Activated naive CD8-positive, alpha-beta T cell treated with anti-CD3 and anti-CD28 coated beads, Interleukin-2, amount 50 U/mL, for 16 hours (primary cell): Measurements from ENCODE around the gene AK9.
A peak's percentile ranks its signal among the peaks of the same experiment; 100 is the strongest.
"Not testable (repeated sequence)": the region's sequence is repeated elsewhere in the genome, so short reads cannot be mapped to it uniquely, and the experiment has no call there.

Source experiments
- DNase-seq: peaks from one replicate; pipeline ENCODE4 v3.0.0-alpha.2; 2020; ENCODE audit warnings: low read depth, low spot score

AK9 gene

DNA sequence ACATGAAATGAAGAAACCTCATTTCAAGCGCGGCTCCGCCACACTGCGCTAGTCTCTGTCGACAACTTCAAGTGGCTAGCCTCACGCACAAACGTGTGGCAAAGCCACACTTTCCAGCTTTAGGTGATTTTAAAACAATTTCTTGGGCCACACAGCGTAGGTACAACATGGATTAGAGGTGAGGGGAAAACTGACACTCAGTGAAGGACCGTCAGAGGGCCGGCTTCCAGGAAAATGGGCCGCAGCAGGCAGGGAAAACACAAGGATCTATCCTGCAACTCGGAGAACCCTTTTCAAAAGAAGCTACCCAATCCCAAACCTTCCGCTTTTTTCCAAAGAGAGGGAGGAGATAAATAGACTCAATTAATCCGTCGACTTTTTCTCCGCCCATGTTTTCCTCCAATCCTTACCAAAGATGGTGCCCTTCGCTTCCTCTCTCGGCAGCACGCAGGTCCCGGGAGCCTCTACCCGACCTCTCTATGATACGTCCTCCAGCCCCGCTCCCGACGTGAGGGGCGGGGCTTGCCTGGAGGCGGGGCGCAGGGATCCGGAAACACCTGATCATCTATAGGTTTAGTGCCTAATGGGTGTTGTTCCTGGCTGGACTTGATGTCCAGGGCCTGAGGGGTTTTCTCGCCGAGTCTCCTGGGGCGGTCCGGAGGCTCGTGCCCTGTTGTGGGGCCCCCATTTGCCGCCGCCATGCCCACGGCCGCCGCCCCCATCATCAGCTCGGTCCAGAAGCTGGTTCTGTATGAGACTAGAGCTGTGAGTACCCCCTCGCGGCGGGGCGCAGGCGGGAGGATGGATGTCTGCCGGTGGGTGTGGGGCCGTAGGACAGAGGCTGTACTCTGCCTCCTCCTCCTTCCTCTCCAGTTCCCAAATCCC is at the start of gene AK9, which contains the start of gene FIG4:
Gene AK9, minus strand, starts transcription at position 466 of the 885 bp plus-strand sequence. CDS start 15,457 bp downstream, outside the sequence.
Gene FIG4, plus strand, starts transcription at position 560 of the 885 bp plus-strand sequence. Its CDS starts 140 bp downstream, at position 700.
- DNase-seq = peak; percentile 83

DNA sequence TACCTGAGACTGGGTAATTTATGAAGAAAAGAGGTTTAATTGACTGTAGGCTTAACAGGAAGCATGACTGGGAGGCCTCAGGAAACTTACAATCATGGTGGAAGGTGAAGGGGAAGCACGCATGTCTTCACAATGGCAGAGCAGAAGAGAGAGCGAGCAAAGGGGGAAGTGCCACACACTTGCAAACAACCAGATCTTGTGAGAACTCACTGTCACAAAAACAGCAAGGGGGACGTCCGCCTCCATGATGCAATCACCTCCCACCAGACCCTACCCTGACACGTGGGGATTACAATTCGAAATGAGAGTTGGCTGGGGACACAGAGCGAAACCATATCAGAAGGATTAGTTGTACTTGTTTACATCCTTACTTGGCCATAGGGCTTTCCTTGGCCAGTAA is 49.8 kb upstream of the AK9 start:
- no peak for DNase-seq

DNA sequence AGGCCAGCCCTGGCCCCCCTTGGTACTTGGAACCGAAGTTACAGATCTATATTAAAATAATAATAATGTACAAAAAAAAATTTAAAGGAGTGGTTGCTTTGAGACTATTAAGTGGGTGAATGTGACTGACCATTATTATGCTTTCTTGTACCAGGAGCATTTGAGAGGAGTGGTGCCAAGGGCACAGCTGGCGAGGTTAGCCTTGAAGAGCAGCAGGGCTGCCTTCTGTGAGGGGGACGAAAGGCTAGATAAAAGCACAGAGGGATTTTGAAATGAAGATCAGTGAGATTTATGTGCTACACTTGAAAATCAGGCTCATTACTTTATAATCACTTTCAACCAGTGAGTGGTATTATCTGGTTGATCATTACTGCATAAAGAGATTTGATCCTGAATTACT is 48.7 kb upstream of the AK9 start:
- no peak for DNase-seq

GRCh38 chr6:109738667-109739066 is 47.7 kb upstream of the AK9 start:
- DNase-seq = no peak

DNA sequence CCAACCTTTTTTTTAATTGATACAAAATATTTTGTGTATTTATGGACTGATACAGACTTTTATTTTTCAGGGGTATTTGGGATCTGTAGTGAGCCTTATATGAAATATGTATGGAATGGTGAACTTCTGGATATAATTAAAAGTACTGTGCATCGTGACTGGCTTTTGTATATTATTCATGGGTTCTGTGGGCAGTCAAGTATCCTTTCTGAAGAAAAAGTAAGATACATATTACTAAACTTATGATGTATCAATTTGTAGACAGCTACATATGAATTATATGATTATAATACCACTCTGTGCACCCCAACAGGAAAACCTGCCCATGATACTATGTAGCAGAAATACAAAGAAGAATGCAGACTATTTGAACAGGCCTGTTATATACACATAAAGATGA is 47.3 kb upstream of the AK9 start:
- no peak for DNase-seq

DNA sequence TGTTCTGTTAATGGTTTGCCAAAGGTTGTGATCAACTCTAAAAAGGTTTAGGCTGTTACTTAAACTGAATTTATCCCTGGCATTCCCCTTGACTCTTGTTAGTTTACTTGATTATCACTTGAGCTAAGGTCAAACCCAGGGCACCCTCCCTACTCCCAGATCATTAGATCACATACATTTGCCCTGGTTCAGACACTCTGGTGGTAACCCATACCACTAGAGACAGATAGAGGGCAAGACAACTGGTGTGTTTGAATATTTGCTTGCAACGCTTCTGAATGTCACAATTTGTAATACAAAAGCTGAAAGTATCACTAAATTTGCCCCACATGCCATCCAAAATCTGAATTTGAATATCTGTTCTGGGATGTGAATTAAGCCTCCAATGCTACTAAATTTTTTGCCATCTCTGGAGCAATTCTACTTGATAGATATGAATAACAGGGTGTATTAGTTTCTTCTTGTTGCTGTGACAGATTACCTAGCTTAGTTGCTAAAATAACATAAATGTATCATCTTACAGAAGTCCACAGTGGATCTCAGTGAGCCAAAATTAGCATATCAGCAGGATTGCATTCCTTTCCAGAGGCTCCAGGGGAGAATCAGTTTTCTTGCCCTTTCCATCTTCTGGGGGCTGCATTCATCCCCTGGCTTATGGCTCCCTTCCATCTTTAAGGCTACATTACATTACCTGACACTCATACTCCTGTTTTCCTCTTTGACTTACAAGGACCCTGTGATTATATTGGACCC is 45.4 kb upstream of the AK9 start:
- no peak for DNase-seq

DNA sequence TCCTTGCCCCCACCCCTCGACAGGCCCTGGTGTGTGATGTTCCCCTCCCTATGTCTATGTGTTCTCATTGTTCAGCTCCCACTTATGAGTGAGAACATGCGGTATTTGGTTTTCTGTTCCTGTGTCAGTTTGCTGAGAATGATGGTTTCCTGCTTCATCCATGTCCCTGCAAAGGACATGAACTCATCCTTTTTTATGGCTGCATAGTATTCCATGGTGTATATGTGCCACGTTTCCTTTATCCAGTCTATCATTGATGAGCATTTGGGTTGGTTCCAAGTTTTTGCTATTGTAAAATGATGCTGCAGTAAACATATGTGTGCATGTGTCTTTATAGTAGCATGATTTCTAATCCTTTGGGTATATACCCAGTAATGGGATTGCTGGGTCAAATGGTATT is 34.2 kb upstream of the AK9 start:
- not testable (repeated sequence) for DNase-seq

GRCh38 chr6:109722564-109723254 is 31.7 kb upstream of the AK9 start:
- DNase-seq = no peak

DNA sequence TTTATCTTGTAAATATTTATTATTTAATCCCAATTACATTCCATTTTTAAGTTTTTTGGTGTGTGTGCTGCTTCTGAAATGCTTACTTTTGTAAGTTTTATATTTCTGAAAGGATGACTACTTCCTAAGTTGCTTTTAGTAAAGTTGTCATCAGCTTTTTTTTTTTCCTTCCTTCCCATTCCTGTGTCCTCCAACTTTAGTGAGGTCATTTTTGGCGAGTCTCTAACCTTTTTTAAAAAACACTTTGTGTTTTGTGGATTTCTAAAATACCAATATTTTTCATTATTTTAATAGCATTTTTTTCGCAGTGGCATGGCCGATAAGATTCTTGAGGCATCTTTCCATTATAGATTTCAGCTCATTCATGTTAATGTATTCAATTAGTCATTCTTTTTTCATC is 31.0 kb upstream of the AK9 start:
- DNase-seq = no peak

- DNase-seq = no peak
Observed at GRCh38 chr6:109720311-109720710, 29.3 kb upstream of the AK9 start.

DNA sequence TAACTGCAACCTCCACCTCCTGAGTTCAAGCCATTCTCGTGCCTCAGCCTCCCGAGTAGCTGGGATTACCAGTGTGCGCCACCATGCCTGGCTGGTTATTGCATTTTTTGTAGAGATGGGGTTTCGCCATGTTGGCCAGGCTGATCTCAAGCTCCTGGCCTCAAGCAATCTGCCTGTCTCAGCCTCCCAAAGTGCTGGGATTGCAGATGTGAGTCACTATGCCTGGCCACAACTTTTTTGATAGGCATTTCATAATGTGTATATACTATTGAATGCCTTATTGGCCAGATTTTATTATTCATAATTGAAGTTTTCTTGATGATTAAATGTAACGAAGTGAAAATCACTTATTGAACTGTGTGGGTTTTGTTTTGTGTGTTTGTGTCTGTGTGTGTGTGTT is 28.0 kb upstream of the AK9 start:
- DNase-seq = no peak

DNA sequence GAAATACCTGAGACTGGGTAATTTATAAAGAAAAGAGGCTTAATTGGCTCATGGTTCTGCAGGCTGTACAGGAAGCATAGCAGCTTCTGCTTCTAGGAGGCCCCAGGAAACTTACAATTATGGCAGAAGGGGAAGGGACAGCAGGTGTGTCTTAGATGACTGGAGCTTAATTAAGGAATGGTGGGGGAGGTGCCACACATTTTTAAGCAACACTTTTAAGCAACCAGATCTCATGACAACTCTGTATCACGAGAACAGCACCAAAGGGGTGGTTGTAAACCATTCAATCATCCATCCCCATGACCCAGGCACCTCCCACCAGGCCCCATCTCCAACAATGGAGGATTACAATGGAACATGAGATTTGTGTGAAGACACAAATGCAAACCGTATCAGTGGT is 27.0 kb upstream of the AK9 start:
- no peak for DNase-seq

DNA sequence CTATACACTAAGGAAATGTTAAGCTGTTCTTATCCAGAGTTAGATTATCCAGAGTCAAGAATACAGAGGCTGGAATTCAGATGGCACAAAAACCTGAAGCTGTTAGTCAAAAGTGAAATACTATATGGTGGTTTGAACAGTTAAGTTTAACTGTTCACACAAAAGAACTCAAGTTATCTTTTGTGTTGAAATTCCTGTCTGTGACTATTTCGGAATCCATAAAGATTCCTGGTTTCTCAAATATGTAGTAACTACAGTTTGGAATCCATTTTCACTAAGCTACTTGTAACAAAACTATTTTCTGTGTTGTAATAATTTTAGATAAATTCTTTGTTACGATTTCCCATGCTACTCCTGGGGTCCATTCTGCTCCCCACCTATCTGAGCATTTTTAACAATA is 24.6 kb upstream of the AK9 start:
- no peak for DNase-seq

- no peak for DNase-seq
Observed at GRCh38 chr6:109714611-109715010, 23.6 kb upstream of the AK9 start.

DNA sequence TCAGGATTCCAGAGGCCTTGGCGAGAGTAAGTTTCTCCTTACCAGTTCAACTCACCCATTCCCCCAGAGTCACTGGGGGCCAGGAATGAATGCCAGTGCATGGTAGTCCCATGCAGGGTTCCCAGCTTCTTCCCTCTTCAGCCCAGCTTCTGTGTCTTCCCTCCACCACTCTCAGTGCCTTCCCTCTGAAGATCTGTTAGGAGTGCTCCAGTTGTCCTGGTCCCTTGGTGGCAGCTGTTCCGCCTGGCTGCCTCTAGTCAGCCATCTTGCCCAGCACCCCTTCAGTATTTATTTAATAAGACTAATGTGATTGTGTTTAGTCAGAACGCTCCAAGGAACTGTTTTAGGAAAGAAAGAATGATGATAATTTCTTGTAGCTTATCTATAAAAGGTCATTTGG is 23.2 kb upstream of the AK9 start:
- no peak for DNase-seq

DNA sequence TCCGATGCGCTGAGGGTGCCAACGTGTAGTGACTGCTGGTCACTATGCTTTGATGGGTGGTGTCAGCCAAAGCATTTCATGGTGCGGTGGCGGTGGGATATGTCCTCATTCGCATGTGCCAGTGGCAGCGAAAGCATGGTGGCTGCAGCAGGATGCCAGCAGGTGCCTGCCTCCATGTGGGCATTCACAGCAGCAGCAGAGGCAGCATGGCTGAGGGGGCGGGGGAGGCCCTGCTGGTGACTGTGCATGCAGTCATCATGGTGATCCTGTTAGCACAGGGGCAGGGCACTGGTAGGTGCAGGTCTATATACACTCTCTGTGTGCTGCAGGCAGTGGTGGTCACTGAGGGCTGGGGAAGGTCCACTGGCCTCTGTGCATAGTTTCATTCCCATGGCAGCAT is 22.1 kb upstream of the AK9 start:
- no peak for DNase-seq

DNA sequence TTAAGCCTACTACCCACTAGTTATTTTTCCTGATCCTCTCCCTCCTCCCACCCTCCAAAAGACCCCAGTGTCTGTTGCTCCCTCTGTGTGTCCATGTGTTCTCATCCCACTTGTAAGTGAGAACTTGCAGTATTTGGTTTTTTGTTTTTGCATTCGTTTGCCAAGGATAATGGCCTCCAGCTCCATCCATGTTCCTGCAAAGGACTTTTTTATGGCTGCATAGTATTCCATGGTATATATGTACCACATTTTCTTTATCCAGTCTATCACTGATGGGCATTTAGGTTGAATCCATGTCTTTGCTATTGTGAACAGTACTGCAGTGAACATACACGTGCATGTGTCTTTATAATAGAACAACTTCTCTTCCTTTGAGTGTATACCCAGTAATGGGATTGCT is 17.1 kb upstream of the AK9 start:
- DNase-seq = not testable (repeated sequence)

DNA sequence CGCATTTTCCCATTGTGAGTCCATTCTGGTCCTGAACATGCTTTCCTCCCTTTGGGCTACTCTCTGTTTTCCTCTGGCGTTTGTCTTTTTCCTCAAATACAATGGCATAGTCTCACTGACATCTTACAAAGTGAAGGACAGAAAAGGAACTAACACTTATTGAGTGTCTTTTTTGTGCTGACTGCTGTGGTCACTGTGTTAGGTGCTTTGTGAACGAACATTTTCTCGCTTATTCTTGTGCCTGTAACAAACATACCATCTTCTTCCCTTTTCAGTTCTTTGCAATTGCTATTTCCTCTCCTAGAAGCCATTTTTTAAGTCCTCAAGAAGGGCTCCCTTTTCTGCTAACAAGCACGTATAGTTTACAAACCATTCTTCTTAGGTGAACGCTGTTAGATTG is 15.5 kb upstream of the AK9 start:
- DNase-seq = no peak

DNA sequence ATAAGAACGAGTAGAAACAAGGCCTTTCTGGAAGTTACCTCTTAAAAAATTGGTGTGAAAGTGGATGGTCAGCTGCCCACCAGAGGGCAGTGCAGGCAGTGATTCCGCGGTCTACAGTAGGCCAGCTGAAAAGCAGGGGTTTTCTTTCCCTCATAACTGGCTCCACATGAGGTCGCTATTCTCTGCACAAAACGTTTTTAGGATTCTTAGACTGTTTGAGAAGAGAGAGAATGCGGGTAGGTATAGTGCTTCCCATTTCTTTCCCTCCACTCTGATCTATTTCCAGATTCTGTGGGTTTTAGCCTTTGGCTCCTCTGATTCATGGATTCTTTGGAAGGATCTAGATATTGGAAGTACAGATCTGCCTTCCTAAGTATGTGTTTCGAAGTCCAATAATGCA is 14.3 kb upstream of the AK9 start:
- peak; percentile 55 for DNase-seq

GRCh38 chr6:109702791-109703190 is 11.8 kb upstream of the AK9 start:
- DNase-seq = no peak

DNA sequence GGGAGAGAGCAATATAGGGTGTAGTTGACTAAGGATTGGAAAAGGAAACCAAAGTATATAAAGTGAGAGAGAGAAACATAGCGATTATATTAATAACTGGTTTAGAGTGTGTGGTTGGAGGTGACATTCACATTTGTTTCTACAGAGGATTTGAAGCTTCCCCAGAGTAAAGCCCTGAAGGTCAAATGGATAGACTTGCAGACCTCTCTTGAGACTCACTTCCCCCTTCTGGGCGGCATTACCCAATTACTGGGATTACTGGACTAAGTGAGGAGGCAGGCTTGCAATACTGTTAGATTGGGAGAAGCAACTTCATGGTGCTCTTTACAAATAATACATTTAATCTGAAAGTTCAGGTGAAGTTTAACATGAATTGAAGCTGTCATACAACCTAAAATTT is 10.8 kb upstream of the AK9 start:
- DNase-seq = no peak

- no peak for DNase-seq
Observed at GRCh38 chr6:109701221-109701620, 10.2 kb upstream of the AK9 start.
